Glutamatergic neuron (in vitro differentiated cells): ENCODE data around the gene MTMR6. TPM values are rescaled to one million over a fixed set of nuclear protein-coding genes. Genes with fewer than 3 reads are reported as not detected.

Experiments
- DNase-seq: peaks from one replicate; pipeline ENCODE4 v3.0.0; 2022
- H3K27ac Mint-ChIP-seq: one replicate; pipeline ENCODE4 v1.8.0; 2020; ENCODE audit warnings: mild to moderate bottlenecking, mixed read lengths, inconsistent platforms; ENCODE audit not compliant: unreplicated experiment
- H3K27me3 Mint-ChIP-seq: one replicate; pipeline ENCODE4 v1.8.0; 2020; ENCODE audit warnings: mild to moderate bottlenecking, moderate library complexity, mixed read lengths, inconsistent platforms; ENCODE audit not compliant: unreplicated experiment
- H3K36me3 Mint-ChIP-seq: one replicate; pipeline ENCODE4 v1.8.0; 2020; ENCODE audit warnings: mild to moderate bottlenecking, mixed read lengths, inconsistent platforms; ENCODE audit not compliant: unreplicated experiment
- H3K4me1 Mint-ChIP-seq: one replicate; pipeline ENCODE4 v1.8.0; 2020; ENCODE audit warnings: mild to moderate bottlenecking, low read depth, mixed read lengths, inconsistent platforms; ENCODE audit not compliant: unreplicated experiment
- H3K4me3 Mint-ChIP-seq: one replicate; pipeline ENCODE4 v1.8.0; 2020; ENCODE audit warnings: mild to moderate bottlenecking, mixed read lengths, inconsistent platforms; ENCODE audit not compliant: unreplicated experiment
- H3K9me3 Mint-ChIP-seq: one replicate; pipeline ENCODE4 v1.8.0; 2020; ENCODE audit warnings: mild to moderate bottlenecking, moderate library complexity, mixed read lengths, inconsistent platforms; ENCODE audit not compliant: unreplicated experiment
- total RNA-seq: library from RNA; stranded (reverse); fragmentation: NEBNext Ultra II Directional; extraction: Animal tissue kit (Norgen Biotek cat#: 25700); gene quantifications from one replicate; pipeline ENCODE4 v1.2.1, GENCODE V29; 2021; ENCODE audit not compliant: unreplicated experiment
- TF ChIP-seq, protein P1 (sequence below): fragments of 200-600 bp; sonication (generic); IDR thresholded peaks from one replicate; pipeline ENCODE4 v1.5.0; 2021; ENCODE audit not compliant: partially characterized antibody, unreplicated experiment

Gene MTMR6
- total RNA-seq, 1 donor from 2014 or later = 95.3 TPM

DNA sequence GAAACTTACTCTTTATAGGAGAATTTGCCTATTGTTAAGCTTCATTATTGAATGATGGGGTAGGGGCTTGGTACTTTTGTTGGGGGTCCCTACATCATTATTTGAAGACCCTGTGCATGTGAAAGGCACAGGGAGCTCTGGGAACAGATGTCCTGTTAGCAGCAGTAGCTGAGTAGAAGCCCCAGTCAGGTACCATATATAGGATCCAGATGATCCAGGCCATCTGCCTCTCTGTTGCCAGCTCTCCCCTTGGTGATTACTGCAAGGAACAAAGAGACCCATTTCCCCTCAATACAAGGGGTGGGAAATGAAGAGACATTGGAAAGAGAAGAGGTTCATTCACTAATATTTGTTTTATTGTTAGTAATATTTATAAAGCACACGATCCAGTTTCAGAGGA is 4.4 kb upstream of the MTMR6 start:
- peaks cover 56% of the 10 kb centered on the region for H3K4me1 Mint-ChIP-seq
- peaks cover 23% of the 10 kb centered on the region for H3K9me3 Mint-ChIP-seq
- H3K27ac Mint-ChIP-seq = peak overlapping the region; percentile 99
- H3K27me3 Mint-ChIP-seq = peaks cover 19% of the 10 kb centered on the region
- TF ChIP-seq, protein P1, sequence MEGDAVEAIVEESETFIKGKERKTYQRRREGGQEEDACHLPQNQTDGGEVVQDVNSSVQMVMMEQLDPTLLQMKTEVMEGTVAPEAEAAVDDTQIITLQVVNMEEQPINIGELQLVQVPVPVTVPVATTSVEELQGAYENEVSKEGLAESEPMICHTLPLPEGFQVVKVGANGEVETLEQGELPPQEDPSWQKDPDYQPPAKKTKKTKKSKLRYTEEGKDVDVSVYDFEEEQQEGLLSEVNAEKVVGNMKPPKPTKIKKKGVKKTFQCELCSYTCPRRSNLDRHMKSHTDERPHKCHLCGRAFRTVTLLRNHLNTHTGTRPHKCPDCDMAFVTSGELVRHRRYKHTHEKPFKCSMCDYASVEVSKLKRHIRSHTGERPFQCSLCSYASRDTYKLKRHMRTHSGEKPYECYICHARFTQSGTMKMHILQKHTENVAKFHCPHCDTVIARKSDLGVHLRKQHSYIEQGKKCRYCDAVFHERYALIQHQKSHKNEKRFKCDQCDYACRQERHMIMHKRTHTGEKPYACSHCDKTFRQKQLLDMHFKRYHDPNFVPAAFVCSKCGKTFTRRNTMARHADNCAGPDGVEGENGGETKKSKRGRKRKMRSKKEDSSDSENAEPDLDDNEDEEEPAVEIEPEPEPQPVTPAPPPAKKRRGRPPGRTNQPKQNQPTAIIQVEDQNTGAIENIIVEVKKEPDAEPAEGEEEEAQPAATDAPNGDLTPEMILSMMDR = no peak
- peak overlapping the region; percentile 71 for H3K4me3 Mint-ChIP-seq
- H3K36me3 Mint-ChIP-seq = no peaks in the 10 kb centered on the region
- DNase-seq = peak; percentile 56

DNA sequence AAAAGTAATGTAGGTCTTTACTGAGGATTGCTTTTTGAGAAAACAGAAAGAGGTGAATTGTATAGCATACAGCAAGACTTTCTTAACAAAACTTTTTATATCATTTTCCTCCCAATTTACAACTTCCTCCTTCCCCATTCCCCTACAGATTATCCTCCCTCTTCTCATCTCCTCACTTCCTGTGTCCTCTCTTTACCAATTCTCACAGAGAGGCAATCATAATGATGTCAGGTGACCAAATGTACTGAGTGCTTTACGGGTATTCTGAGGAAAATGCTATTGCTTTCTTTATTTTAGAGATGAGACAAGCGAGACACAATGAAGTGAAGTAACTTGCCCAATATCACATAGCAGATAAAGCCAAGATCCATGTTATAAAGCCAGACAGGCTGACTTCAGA is 1.7 kb upstream of the MTMR6 start:
- Mint-ChIP-seq H3K36me3 (no peaks in the 10 kb centered on the region), H3K27me3 (peaks cover 23% of the 10 kb centered on the region), H3K4me1 (peaks cover 41% of the 10 kb centered on the region), H3K27ac (peak overlapping the region; percentile 87), H3K9me3 (peaks cover 21% of the 10 kb centered on the region), H3K4me3 (peak overlapping the region; percentile 16)
- no peak for DNase-seq
- TF ChIP-seq, protein P1 = no peak

DNA sequence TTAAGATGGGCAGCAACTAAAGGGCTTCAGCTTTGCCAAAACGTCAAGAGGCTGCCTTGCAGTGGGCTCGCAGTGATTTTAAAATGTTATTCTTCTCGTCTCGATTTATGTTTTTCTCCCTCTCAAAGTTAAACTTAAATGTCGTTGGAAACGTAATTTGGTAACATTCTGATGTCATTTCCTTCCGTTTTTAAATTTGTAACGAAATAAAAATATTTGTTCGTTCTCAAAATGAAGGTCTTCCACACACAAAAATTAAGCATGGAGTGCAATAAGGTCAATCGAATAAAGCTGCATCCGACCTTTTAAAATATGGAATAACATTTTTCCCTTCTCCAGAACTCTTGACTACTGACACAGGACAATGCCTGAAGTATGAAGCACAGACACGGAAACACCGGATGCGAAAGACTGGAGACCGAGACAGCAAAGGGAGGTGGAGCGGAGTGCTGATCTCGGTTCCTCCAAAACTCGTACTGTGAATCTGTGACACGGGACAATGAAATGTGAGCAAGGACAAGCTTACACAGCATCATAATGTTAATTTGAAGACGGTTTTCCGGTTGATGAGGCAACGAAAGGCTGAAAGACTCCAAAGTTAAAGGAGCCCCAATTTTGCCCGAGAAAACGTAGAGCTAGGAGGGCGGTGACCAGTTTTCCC is 850 bp downstream of the MTMR6 start:
- H3K4me1 Mint-ChIP-seq = peaks cover 46% of the 10 kb centered on the region
- peak overlapping the region; percentile 98 for H3K27ac Mint-ChIP-seq
- peak overlapping the region; percentile 96 for H3K4me3 Mint-ChIP-seq
- H3K36me3 Mint-ChIP-seq = no peaks in the 10 kb centered on the region
- H3K9me3 Mint-ChIP-seq = peaks cover 13% of the 10 kb centered on the region
- no peak for DNase-seq
- TF ChIP-seq, protein P1 = no peak
- H3K27me3 Mint-ChIP-seq = peaks cover 19% of the 10 kb centered on the region

DNA sequence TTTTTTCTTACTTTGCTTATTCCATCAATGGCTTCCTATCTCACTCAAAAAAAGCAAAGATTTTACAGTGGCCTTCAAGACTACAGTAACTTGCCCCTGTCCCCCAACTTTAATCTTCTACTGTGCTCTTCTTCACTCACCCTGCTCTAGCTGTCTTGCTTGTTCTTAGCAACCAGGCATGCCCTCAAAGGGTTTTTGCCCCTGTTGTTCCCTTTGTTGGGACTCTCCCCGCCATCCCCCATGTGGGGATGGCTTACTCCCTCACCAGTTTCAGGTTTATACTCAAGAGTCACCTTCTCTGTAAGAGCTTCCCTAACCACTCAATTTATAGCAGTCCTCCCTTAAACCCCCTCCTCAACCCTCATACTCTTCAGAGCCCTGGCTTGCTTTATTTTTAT is 5.4 kb downstream of the MTMR6 start:
- no peak for DNase-seq
- Mint-ChIP-seq H3K27me3 (peaks cover 8% of the 10 kb centered on the region), H3K4me3 (peak overlapping the region; percentile 78), H3K4me1 (peaks cover 38% of the 10 kb centered on the region), H3K9me3 (peaks cover 8% of the 10 kb centered on the region), H3K27ac (no peak overlapping the region), H3K36me3 (no peaks in the 10 kb centered on the region)
- TF ChIP-seq, protein P1 = no peak

DNA sequence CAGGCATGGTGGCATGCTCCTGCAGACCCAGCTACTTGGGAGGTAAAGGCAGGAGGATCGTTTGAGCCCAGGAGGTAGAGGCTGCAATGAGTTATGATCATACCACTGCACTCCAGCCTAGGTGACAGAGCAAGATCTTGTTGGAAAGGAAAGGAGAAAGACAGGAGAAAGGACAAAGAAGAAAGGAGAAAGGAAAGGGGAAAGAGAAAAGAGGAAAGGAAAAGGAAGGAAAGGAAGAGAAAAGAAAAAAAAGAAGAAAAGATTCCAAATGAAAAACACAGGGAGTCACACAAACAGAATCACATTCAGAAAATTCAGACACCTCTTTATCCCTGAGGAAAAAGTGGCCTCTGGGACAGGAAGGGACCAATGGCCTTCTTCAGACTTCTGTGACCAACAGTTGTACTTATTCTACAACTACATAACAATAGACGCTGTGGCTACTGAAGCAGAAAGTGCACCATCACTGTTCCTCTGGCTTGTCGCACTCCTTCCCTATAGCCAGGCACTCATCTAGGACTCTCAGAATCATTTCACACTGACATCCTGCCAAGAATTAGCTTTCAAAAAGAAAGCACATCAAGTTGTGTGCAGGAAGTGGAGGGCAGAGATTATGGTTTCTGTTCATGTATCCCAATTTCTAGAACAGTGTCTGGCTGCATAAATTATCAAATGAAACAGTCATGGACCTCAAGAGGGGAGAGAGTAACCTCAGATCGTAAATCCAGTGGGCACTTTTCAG is 5.9 kb downstream of the MTMR6 start:
- no peak overlapping the region for H3K27ac Mint-ChIP-seq
- H3K4me1 Mint-ChIP-seq = peaks cover 38% of the 10 kb centered on the region
- H3K9me3 Mint-ChIP-seq = peaks cover 4% of the 10 kb centered on the region
- H3K27me3 Mint-ChIP-seq = peaks cover 5% of the 10 kb centered on the region
- TF ChIP-seq, protein P1 = no peak
- peak overlapping the region; percentile 78 for H3K4me3 Mint-ChIP-seq
- no peaks in the 10 kb centered on the region for H3K36me3 Mint-ChIP-seq
- DNase-seq = no peak
